Right cardiac atrium (tissue), 5 donors: ENCODE measurements around the gene SNRPF. TPM values are rescaled to one million over a fixed set of nuclear protein-coding genes. Genes with fewer than 3 reads are reported as not detected.

Experiments
- ATAC-seq, 2 donors: fragments of 200-7000 bp; cut with Tn5 transposase; one replicate each; pipeline versions ENCODE4 v1.8.0 to v1.9.1; 2020; ENCODE audit warnings: moderate library complexity in 2 of 2, mild to moderate bottlenecking in 1 of 2
- DNase-seq, 3 donors: peaks; one replicate each; pipeline ENCODE4 v3.0.0-alpha.2; 2020
- H3K27ac ChIP-seq: one replicate; pipeline ENCODE4 v1.5.1; 2013; ENCODE audit warnings: mild to moderate bottlenecking, low read length, control low read depth, moderate library complexity
- H3K27me3 ChIP-seq: one replicate; pipeline ENCODE4 v1.6.1; 2013; ENCODE audit not compliant: control insufficient read depth, insufficient read depth
- H3K4me1 ChIP-seq: one replicate; pipeline ENCODE4 v1.6.1; 2013; ENCODE audit warnings: low read length; ENCODE audit not compliant: control insufficient read depth, insufficient read depth
- H3K4me3 ChIP-seq: one replicate; pipeline ENCODE4 v1.5.1; 2013; ENCODE audit warnings: low read length, control low read depth
- H3K9me3 ChIP-seq: one replicate; pipeline ENCODE4 v1.6.1; 2013; ENCODE audit warnings: low read length; ENCODE audit not compliant: control insufficient read depth
- WGBS: extraction: QIAGEN DNeasy Blood & Tissue Kit; methylation state at CpG from one replicate; pipeline ENCODE4 v1.1.7; 2013; 5-methylcytosine and 5-hydroxymethylcytosine counted together
- intact Hi-C, 4 donors: fragments of 100-400 bp; cut with DNase I; formaldehyde crosslinking; loops; one replicate each; pipeline versions ENCODE4 v1.11.0 to v1.14.0; 2022 to 2023
- polyA plus RNA-seq: library from polyadenylated mRNA; stranded (reverse); fragments of 200-250 nt; gene quantifications from one replicate; pipeline ENCODE4 v1.2.3, GENCODE V29; 2013
- total RNA-seq, 4 donors: library from RNA; stranded (reverse); fragmentation: NEBNext Ultra II Directional; extraction: Animal tissue kit (Norgen Biotek cat#: 25700); gene quantifications; one replicate each; pipeline ENCODE4 v1.2.1, GENCODE V29; 2021
- donor health status: healthy with polysubstance abuse.
- donor health status: DM: no; HTN: yes; CAD: no.
- donor health status: DM: no; HTN: no; CAD: no.
- donor health status: DM: no; HTN: yes; CAD: no; lungs with severe emphysema.
- donor health status: DM: yes; HTN: yes; CAD: no.

The SNRPF gene
- total and polyA plus RNA-seq, 5 donors = 10.2 to 36.4 (median 15.0) TPM

DNA sequence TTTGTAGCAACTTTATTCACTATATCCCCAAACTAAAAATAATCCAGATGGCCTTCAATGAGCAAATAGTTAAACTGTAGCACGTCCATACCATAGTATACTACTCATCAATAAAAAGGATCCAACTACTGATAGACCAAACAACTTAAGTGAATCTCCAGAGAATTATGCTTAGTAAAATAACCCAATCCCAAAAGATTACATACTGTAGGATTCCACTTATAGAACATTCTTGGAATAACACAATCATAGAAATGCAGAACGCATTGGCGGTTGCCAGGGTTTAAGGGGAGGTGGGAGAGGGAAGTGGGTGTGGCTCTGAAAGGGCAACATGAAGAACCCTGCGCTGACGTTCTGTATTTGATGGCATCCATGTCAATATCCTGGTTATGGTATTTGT, 28.6 kb downstream of the SNRPF start:
- Histone ChIP-seq H3K27me3 (no peaks in the 10 kb centered on the region), H3K27ac (no peak overlapping the region), H3K4me3 (no peak overlapping the region), H3K9me3 (no peaks in the 10 kb centered on the region), H3K4me1 (no peaks in the 10 kb centered on the region)
- no peak for ATAC-seq
- DNase-seq = no peak
- intact Hi-C loops = no loop called here
- WGBS = 66% methylated on average over 5 of the region's 5 CpGs

DNA sequence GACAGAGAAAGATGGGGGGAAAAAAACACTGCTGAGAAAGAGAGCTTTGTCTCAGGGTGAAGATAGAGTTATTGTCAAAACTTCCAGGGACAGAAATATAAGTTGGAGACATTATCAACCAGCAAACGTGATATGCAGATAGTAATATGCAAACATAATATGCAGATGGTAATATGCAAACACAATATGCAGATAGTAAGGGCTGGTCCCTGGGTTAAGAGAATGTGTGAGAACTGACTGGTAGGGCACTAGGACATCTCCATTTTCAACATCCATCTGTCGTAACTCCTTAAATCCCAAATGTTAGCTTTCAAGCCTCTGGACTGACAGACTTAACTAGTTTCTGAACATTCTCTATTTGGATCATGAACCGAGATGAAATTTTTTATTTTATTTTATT, 32.2 kb downstream of the SNRPF start:
- Histone ChIP-seq H3K4me1 (no peaks in the 10 kb centered on the region), H3K9me3 (no peaks in the 10 kb centered on the region), H3K27ac (no peak overlapping the region), H3K27me3 (no peaks in the 10 kb centered on the region), H3K4me3 (no peak overlapping the region)
- ATAC-seq (no peak), DNase-seq (no peak)
- intact Hi-C loops = no loop called here
- 69% methylated on average over 3 of the region's 3 CpGs for WGBS

DNA sequence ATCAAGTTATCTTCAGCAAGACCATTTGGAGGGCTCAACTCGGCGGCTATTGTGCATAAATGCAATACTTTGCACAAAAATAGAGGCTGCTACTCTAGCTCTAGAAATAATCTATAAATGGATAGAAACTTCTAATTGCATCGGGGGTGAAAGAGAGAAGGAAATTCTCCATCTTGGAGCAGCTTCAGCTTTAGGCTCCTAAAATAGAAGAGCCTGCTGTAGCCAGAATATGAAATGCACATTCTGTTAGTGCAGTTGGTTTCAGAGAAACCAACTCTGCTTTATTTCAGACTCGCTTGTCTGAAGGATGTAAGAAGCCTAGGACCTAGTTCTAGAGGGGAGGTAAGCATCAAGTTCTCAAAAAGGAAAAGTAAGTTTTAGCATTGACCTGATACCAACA, 38.1 kb downstream of the SNRPF start:
- Histone ChIP-seq H3K4me3 (no peak overlapping the region), H3K4me1 (no peaks in the 10 kb centered on the region), H3K27me3 (no peaks in the 10 kb centered on the region), H3K27ac (no peak overlapping the region), H3K9me3 (no peaks in the 10 kb centered on the region)
- WGBS = 86% methylated on average over 4 of the region's 4 CpGs
- DNase-seq (no peak), ATAC-seq (no peak)
- intact Hi-C loops = no loop called here

- 67% methylated on average over 4 of the region's 4 CpGs for WGBS
- no peaks in the 10 kb centered on the region for H3K9me3 ChIP-seq
- no peaks in the 10 kb centered on the region for H3K4me1 ChIP-seq
These were observed 39.3 kb downstream of the SNRPF start for GRCh38 chr12:95898081-95898480.

DNA sequence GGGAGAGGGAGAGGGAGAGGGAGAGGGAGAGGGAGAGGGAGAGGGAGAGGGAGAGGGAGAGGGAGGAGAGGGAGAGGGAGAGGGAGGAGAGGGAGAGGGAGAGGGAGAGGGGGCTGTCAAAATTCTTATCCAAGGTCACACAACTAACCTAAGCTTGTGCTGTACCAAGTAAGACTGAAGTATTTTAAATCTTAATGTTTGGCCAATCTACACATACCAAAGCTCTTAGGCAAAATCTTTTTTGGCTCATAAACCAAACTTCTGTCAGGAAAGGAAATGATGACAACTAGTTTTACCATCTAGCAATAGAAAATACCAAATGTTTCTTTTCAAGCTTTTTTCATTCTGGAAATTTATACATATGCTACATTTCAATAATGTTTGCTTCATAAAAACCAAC, 49.8 kb downstream of the SNRPF start:
- H3K27ac ChIP-seq = no peak overlapping the region
- H3K9me3 ChIP-seq = no peaks in the 10 kb centered on the region
- no peaks in the 10 kb centered on the region for H3K4me1 ChIP-seq
- no peaks in the 10 kb centered on the region for H3K27me3 ChIP-seq
- ATAC-seq = no peak
- H3K4me3 ChIP-seq = no peak overlapping the region
- intact Hi-C loops = no loop called here
- no peak for DNase-seq

More at GRCh38 chr12:95898081-95898480, 39.3 kb downstream of the SNRPF start:
- H3K27ac ChIP-seq = no peak overlapping the region
- no peaks in the 10 kb centered on the region for H3K27me3 ChIP-seq
- no peak for ATAC-seq
- no peak overlapping the region for H3K4me3 ChIP-seq
- no peak for DNase-seq
- intact Hi-C loops = no loop called here

DNA sequence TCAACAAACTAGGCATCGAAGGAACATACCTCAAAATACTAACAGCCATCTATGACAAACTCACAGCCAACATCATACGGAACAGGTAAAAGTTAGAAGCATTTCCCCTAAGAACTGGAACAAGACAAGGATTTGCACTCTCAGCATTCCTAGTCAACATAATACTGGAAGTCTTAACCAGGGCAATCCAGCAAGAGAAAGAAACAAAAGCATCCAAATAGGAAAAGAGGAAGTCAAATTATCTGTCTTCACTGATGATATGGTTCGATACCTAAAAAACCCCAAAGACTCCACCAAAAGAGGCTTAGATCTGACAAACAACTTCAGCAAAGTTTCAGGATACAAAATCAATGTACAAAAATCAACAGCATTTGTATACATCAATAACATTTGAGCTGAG, 51.1 kb downstream of the SNRPF start:
- Histone ChIP-seq H3K9me3 (no peaks in the 10 kb centered on the region), H3K27me3 (no peaks in the 10 kb centered on the region), H3K27ac (no peak overlapping the region), H3K4me3 (no peak overlapping the region), H3K4me1 (no peaks in the 10 kb centered on the region)
- ATAC-seq (no peak), DNase-seq (no peak)
- intact Hi-C loops = no loop called here
- 89% methylated on average over 3 of the region's 3 CpGs for WGBS

Other genes starting within 250 kb of the SNRPF start
- 100 to 1,000 TPM in 2 of 4 donors, 10 to 100 TPM in 2; 85.6 to 111 (median 103) TPM for gene NTN4, start 68.2 kb upstream of the SNRPF start, total RNA-seq
- 62.9 TPM for gene NTN4, start 68.2 kb upstream of the SNRPF start, polyA plus RNA-seq
- under 1 TPM in 2 of 4 donors, not detected in 2; 0.09 to 0.14 TPM for gene CCDC38, start 83.7 kb downstream of the SNRPF start, total RNA-seq
- 0.05 TPM for gene CCDC38, start 83.7 kb downstream of the SNRPF start, polyA plus RNA-seq
- gene AMDHD1, start 84.4 kb downstream of the SNRPF start, total RNA-seq = under 1 TPM; 0.11 to 0.88 (median 0.38) TPM
- gene AMDHD1, start 84.4 kb downstream of the SNRPF start, polyA plus RNA-seq = 0.50 TPM
- gene HAL, start 137.4 kb downstream of the SNRPF start, total RNA-seq = under 1 TPM in 2 of 4 donors, not detected in 2; 0.11 to 0.62 TPM
- 0.05 TPM for gene HAL, start 137.4 kb downstream of the SNRPF start, polyA plus RNA-seq
- gene LTA4H, start 176.6 kb downstream of the SNRPF start, total RNA-seq = 10 to 100 TPM; 38.1 to 57.0 (median 48.4) TPM
- 36.8 TPM for gene LTA4H, start 176.6 kb downstream of the SNRPF start, polyA plus RNA-seq